ENCODE data around the gene CALY.
A peak's percentile ranks its signal among the peaks of the same experiment; 100 is the strongest.

CALY gene

DNA sequence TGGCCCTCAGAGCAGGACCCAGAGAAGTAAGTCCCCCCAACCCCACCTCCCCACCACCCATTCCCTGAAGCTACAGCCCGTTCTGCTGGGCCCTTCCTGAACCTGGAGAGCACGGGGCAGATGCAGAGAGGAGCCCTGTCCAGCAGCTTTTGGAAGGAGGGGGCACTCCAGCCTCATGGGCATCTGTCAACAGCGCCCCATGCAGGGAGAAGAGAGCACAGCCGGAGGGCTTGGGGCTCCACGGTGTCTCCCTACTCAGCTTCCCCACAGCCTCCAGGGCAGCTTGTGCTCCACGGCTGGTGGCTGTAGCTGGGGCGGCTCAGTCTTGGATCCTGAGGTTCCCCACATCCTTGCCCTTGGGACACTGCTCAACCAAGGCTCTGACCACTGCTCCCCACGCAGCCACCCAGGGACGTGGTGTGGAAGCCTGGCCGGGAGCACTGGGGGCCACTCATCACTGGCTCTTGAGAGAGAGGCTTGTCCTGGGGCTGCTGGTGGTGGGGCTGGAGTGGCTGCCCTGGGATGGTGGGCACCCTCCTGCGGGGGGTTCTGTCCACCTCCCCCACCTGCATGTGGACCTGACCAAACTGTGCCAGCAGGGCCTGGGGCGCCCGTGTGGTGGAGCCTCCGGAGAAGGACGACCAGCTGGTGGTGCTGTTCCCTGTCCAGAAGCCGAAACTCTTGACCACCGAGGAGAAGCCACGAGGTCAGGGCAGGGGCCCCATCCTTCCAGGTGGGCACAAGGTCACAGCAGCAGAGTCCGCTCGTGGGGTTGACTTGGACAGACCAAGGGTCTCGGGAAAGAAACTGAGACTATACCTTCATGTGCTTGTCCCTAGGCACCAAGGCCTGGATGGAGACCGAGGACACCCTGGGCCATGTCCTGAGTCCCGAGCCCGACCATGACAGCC lies 15.0 kb upstream of the CALY start:
- no CpG with 5 or more reads among the region's 24 CpGs for WGBS, 2 donors (ENCODE audit: extremely low coverage in 2 of 2, insufficient read length in 2 of 2, insufficient replicate concordance in 1 of 2)
- peak overlapping the region; percentile 89 for H3K14ac ChIP-seq (ENCODE audit: low read length)
- H3K9ac ChIP-seq (ENCODE audit: low read depth, low read length, poor library complexity): no peak overlapping the region
- H4K91ac ChIP-seq (ENCODE audit: low read depth, low read length, poor library complexity): no peak overlapping the region
- no peak overlapping the region for H2BK15ac ChIP-seq (ENCODE audit: low read length)
- no peak for DNase-seq (ENCODE audit: low spot score)
- H3K23ac ChIP-seq (ENCODE audit: low read depth, low read length, poor library complexity): peak overlapping the region; percentile 80
- H3K4me2 ChIP-seq (ENCODE audit: insufficient read depth, low read length, poor library complexity, severe bottlenecking): no peak overlapping the region
- H4K8ac ChIP-seq (ENCODE audit: low read depth, low read length): peak overlapping the region; percentile 4
- H3K36me3 ChIP-seq (replicated peaks in 1 of 2; ENCODE audit: control insufficient read depth in 2 of 2, insufficient read depth in 2 of 2, low read length in 2 of 2): peaks cover 0 to 4% of the 10 kb centered on the region in 2 donors
- H2AFZ ChIP-seq (ENCODE audit: low read length): no peak overlapping the region
- no peak overlapping the region for H2BK12ac ChIP-seq (ENCODE audit: low read length)
- H3K4ac ChIP-seq (ENCODE audit: low read length): no peak overlapping the region
- peak overlapping the region; percentile 4 for H3K18ac ChIP-seq (ENCODE audit: low read length)
- H3K27ac ChIP-seq (replicated peaks; ENCODE audit: low read length): no peak overlapping the region
- peaks cover 0 to 5% of the 10 kb centered on the region in 2 donors for H3K9me3 ChIP-seq (replicated peaks in 1 of 2; ENCODE audit: control insufficient read depth in 2 of 2, insufficient read depth in 1 of 2, low read depth in 1 of 2, low read length in 2 of 2)
- peaks cover 9% of the 10 kb centered on the region for H3K79me1 ChIP-seq (ENCODE audit: low read depth, low read length)
- no peak overlapping the region for H3K4me3 ChIP-seq (ENCODE audit: low read length in 2 of 2)
- peaks cover 0 to 11% of the 10 kb centered on the region in 2 donors for H3K4me1 ChIP-seq (ENCODE audit: control insufficient read depth in 2 of 2, insufficient read depth in 1 of 2, low read depth in 1 of 2, low read length in 2 of 2)
- H2AK5ac ChIP-seq (ENCODE audit: low read depth, low read length): no peak overlapping the region
- peaks cover 0 to under 1% (median 0%) of the 10 kb centered on the region in 3 experiments for H3K27me3 ChIP-seq (ENCODE audit: control insufficient read depth in 3 of 3, insufficient read depth in 3 of 3, low read depth in 1 of 3, low read length in 3 of 3)
- no peak overlapping the region for H2BK120ac ChIP-seq (ENCODE audit: low read depth, low read length)
- no peak overlapping the region for H2BK5ac ChIP-seq (ENCODE audit: low read length)

DNA sequence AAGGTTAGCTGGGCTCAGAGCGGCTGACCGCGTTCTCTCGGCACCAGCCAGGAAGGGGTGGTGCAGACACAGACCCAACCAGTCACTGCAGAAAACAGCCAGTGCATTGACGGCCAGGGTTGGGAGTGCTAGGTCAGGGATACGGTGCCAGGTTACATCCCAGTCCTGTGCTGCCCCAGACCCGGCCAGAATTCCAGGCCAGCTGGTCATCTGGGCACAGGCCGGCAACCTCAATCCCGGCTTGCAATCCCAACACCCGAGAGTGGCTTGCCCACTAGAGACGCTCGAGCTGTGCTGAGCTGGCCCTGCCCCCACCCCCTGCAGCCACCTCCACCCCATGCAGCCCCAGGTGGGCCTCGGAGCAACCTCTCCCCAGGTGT lies 14.2 kb upstream of the CALY start:
- Histone ChIP-seq H3K18ac (ENCODE audit: low read length) (peak overlapping the region; percentile 71), H2BK5ac (ENCODE audit: low read length) (no peak overlapping the region), H3K23ac (ENCODE audit: low read depth, low read length, poor library complexity) (peak overlapping the region; percentile 80), H3K27ac (replicated peaks; ENCODE audit: low read length) (no peak overlapping the region), H3K4me2 (ENCODE audit: insufficient read depth, low read length, poor library complexity, severe bottlenecking) (no peak overlapping the region), H2AK5ac (ENCODE audit: low read depth, low read length) (no peak overlapping the region), H3K9ac (ENCODE audit: low read depth, low read length, poor library complexity) (peak overlapping the region; percentile 70), H2BK15ac (ENCODE audit: low read length) (no peak overlapping the region), H2AFZ (ENCODE audit: low read length) (no peak overlapping the region), H3K4ac (ENCODE audit: low read length) (no peak overlapping the region), H3K4me1 (ENCODE audit: control insufficient read depth in 2 of 2, insufficient read depth in 1 of 2, low read depth in 1 of 2, low read length in 2 of 2) (peaks cover 0 to 7% of the 10 kb centered on the region in 2 donors), H3K36me3 (replicated peaks in 1 of 2; ENCODE audit: control insufficient read depth in 2 of 2, insufficient read depth in 2 of 2, low read length in 2 of 2) (peaks cover 0 to 3% of the 10 kb centered on the region in 2 donors), H3K4me3 (ENCODE audit: low read length in 2 of 2) (no peak overlapping the region), H3K27me3 (ENCODE audit: control insufficient read depth in 3 of 3, insufficient read depth in 3 of 3, low read depth in 1 of 3, low read length in 3 of 3) (no peaks in the 10 kb centered on the region), H2BK120ac (ENCODE audit: low read depth, low read length) (no peak overlapping the region), H4K8ac (ENCODE audit: low read depth, low read length) (peak overlapping the region; percentile 48), H3K9me3 (replicated peaks in 1 of 2; ENCODE audit: control insufficient read depth in 2 of 2, insufficient read depth in 1 of 2, low read depth in 1 of 2, low read length in 2 of 2) (peaks cover 0 to 5% of the 10 kb centered on the region in 2 donors), H2BK12ac (ENCODE audit: low read length) (no peak overlapping the region), H4K91ac (ENCODE audit: low read depth, low read length, poor library complexity) (no peak overlapping the region), H3K79me1 (ENCODE audit: low read depth, low read length) (peaks cover 10% of the 10 kb centered on the region), H3K14ac (ENCODE audit: low read length) (no peak overlapping the region)
- DNase-seq (ENCODE audit: low spot score): no peak
- WGBS, 2 donors (ENCODE audit: extremely low coverage in 2 of 2, insufficient read length in 2 of 2, insufficient replicate concordance in 1 of 2): no CpG with 5 or more reads among the region's 13 CpGs

GRCh38 chr10:133350283-133350949 lies 13.7 kb upstream of the CALY start:
- no peak for DNase-seq (ENCODE audit: low spot score)

GRCh38 chr10:133349577-133350011 lies 12.9 kb upstream of the CALY start:
- peak overlapping the region; percentile 70 for H3K9ac ChIP-seq (ENCODE audit: low read depth, low read length, poor library complexity)
- WGBS, 2 donors (ENCODE audit: extremely low coverage in 2 of 2, insufficient read length in 2 of 2, insufficient replicate concordance in 1 of 2): no CpG with 5 or more reads among the region's 9 CpGs
- H2BK120ac ChIP-seq (ENCODE audit: low read depth, low read length): no peak overlapping the region
- H2BK12ac ChIP-seq (ENCODE audit: low read length): peak overlapping the region; percentile 7
- peaks cover 0 to 7% of the 10 kb centered on the region in 2 donors for H3K4me1 ChIP-seq (ENCODE audit: control insufficient read depth in 2 of 2, insufficient read depth in 1 of 2, low read depth in 1 of 2, low read length in 2 of 2)
- H2AK5ac ChIP-seq (ENCODE audit: low read depth, low read length): peak overlapping the region; percentile 84
- H2BK15ac ChIP-seq (ENCODE audit: low read length): peak overlapping the region; percentile 37
- no peak overlapping the region for H3K4me2 ChIP-seq (ENCODE audit: insufficient read depth, low read length, poor library complexity, severe bottlenecking)
- H3K18ac ChIP-seq (ENCODE audit: low read length): peak overlapping the region; percentile 74
- no peak for DNase-seq (ENCODE audit: low spot score)
- peak overlapping the region; percentile 82 for H4K8ac ChIP-seq (ENCODE audit: low read depth, low read length)
- peaks cover 10% of the 10 kb centered on the region for H3K79me1 ChIP-seq (ENCODE audit: low read depth, low read length)
- H3K4ac ChIP-seq (ENCODE audit: low read length): peak overlapping the region; percentile 37
- peak overlapping the region; percentile 90 for H3K23ac ChIP-seq (ENCODE audit: low read depth, low read length, poor library complexity)
- no peaks in the 10 kb centered on the region for H3K36me3 ChIP-seq (replicated peaks in 1 of 2; ENCODE audit: control insufficient read depth in 2 of 2, insufficient read depth in 2 of 2, low read length in 2 of 2)
- H2BK5ac ChIP-seq (ENCODE audit: low read length): peak overlapping the region; percentile 35
- H3K9me3 ChIP-seq (replicated peaks in 1 of 2; ENCODE audit: control insufficient read depth in 2 of 2, insufficient read depth in 1 of 2, low read depth in 1 of 2, low read length in 2 of 2): peaks cover 5 to 10% of the 10 kb centered on the region in 2 donors
- peak overlapping the region; percentile 99 for H3K14ac ChIP-seq (ENCODE audit: low read length)
- H2AFZ ChIP-seq (ENCODE audit: low read length): no peak overlapping the region
- H3K27me3 ChIP-seq (ENCODE audit: control insufficient read depth in 3 of 3, insufficient read depth in 3 of 3, low read depth in 1 of 3, low read length in 3 of 3): no peaks in the 10 kb centered on the region
- H4K91ac ChIP-seq (ENCODE audit: low read depth, low read length, poor library complexity): peak overlapping the region; percentile 53
- peak overlapping the region in 1 of 2 donors; percentile 66 for H3K4me3 ChIP-seq (ENCODE audit: low read length in 2 of 2)
- no peak overlapping the region for H3K27ac ChIP-seq (replicated peaks; ENCODE audit: low read length)

More at GRCh38 chr10:133350283-133350949, 13.7 kb upstream of the CALY start:
- Histone ChIP-seq H3K4ac (ENCODE audit: low read length) (no peak overlapping the region), H3K27me3 (ENCODE audit: control insufficient read depth in 3 of 3, insufficient read depth in 3 of 3, low read depth in 1 of 3, low read length in 3 of 3) (no peaks in the 10 kb centered on the region), H3K23ac (ENCODE audit: low read depth, low read length, poor library complexity) (peak overlapping the region; percentile 34), H2AFZ (ENCODE audit: low read length) (no peak overlapping the region), H2BK12ac (ENCODE audit: low read length) (peak overlapping the region; percentile 73), H3K18ac (ENCODE audit: low read length) (peak overlapping the region; percentile 64), H2BK5ac (ENCODE audit: low read length) (peak overlapping the region; percentile 35), H3K27ac (replicated peaks; ENCODE audit: low read length) (no peak overlapping the region), H2BK15ac (ENCODE audit: low read length) (no peak overlapping the region), H3K14ac (ENCODE audit: low read length) (peak overlapping the region; percentile 38), H2AK5ac (ENCODE audit: low read depth, low read length) (peak overlapping the region; percentile 84), H3K4me2 (ENCODE audit: insufficient read depth, low read length, poor library complexity, severe bottlenecking) (peak overlapping the region; percentile 18), H2BK120ac (ENCODE audit: low read depth, low read length) (no peak overlapping the region), H3K79me1 (ENCODE audit: low read depth, low read length) (peaks cover 10% of the 10 kb centered on the region), H3K36me3 (replicated peaks in 1 of 2; ENCODE audit: control insufficient read depth in 2 of 2, insufficient read depth in 2 of 2, low read length in 2 of 2) (no peaks in the 10 kb centered on the region), H3K9me3 (replicated peaks in 1 of 2; ENCODE audit: control insufficient read depth in 2 of 2, insufficient read depth in 1 of 2, low read depth in 1 of 2, low read length in 2 of 2) (peaks cover 4 to 5% of the 10 kb centered on the region in 2 donors), H3K4me1 (ENCODE audit: control insufficient read depth in 2 of 2, insufficient read depth in 1 of 2, low read depth in 1 of 2, low read length in 2 of 2) (peaks cover 0 to 7% of the 10 kb centered on the region in 2 donors), H3K4me3 (ENCODE audit: low read length in 2 of 2) (no peak overlapping the region), H4K91ac (ENCODE audit: low read depth, low read length, poor library complexity) (no peak overlapping the region), H4K8ac (ENCODE audit: low read depth, low read length) (peak overlapping the region; percentile 48), H3K9ac (ENCODE audit: low read depth, low read length, poor library complexity) (peak overlapping the region; percentile 70)
- WGBS, 2 donors (ENCODE audit: extremely low coverage in 2 of 2, insufficient read length in 2 of 2, insufficient replicate concordance in 1 of 2): no CpG with 5 or more reads among the region's 12 CpGs
